Measurements from ENCODE around the gene GCFC2.
"Not testable (repeated sequence)": the region's sequence is repeated elsewhere in the genome, so short reads cannot be mapped to it uniquely, and the experiment has no call there.

The GCFC2 gene

GRCh38 chr2:75680402-75680801 lies 30.3 kb downstream of the GCFC2 start:
- no peak for DNase-seq (ENCODE audit: low read depth)

- no peak for DNase-seq (ENCODE audit: low read depth)
Observed at GRCh38 chr2:75679556-75679955, 31.2 kb downstream of the GCFC2 start.

GRCh38 chr2:75676464-75676863 lies 34.3 kb downstream of the GCFC2 start:
- DNase-seq (ENCODE audit: low read depth): no peak

- DNase-seq (ENCODE audit: low read depth): no peak
Observed at GRCh38 chr2:75675908-75676307, 34.8 kb downstream of the GCFC2 start.

- DNase-seq (ENCODE audit: low read depth): not testable (repeated sequence)
Observed at GRCh38 chr2:75675423-75675822, 35.3 kb downstream of the GCFC2 start.

- no peak for DNase-seq (ENCODE audit: low read depth)
Observed at GRCh38 chr2:75667884-75668283, 42.8 kb downstream of the GCFC2 start.

GRCh38 chr2:75666911-75667310 lies 43.8 kb downstream of the GCFC2 start:
- DNase-seq (ENCODE audit: low read depth): no peak

GRCh38 chr2:75657798-75658197 lies 52.9 kb downstream of the GCFC2 start:
- no peak for DNase-seq (ENCODE audit: low read depth)

- DNase-seq (ENCODE audit: low read depth): no peak
Observed at GRCh38 chr2:75656563-75656962, 54.2 kb downstream of the GCFC2 start.

GRCh38 chr2:75655861-75656260 lies 54.9 kb downstream of the GCFC2 start:
- DNase-seq (ENCODE audit: low read depth): peak; percentile 31

GRCh38 chr2:75654012-75654411 lies 56.7 kb downstream of the GCFC2 start:
- DNase-seq (ENCODE audit: low read depth): no peak

- no peak for DNase-seq (ENCODE audit: low read depth)
Observed at GRCh38 chr2:75647771-75648170, 62.9 kb downstream of the GCFC2 start.

- peak; percentile 95 for DNase-seq (ENCODE audit: low read depth)
Observed at GRCh38 chr2:75646583-75647425, 63.9 kb downstream of the GCFC2 start, which contains the start of gene MRPL19. MRPL19 (plus strand) TSS chr2:75646783; CDS start chr2:75646808, 25 bp downstream.

- DNase-seq (ENCODE audit: low read depth): no peak
Observed at GRCh38 chr2:75646090-75646582, 64.6 kb downstream of the GCFC2 start.

- no peak for DNase-seq (ENCODE audit: low read depth)
Observed at GRCh38 chr2:75645643-75646042, 65.1 kb downstream of the GCFC2 start.

GRCh38 chr2:75643980-75644379 lies 66.7 kb downstream of the GCFC2 start:
- no peak for DNase-seq (ENCODE audit: low read depth)

- DNase-seq (ENCODE audit: low read depth): peak; percentile 42
Observed at GRCh38 chr2:75641587-75641986, 69.1 kb downstream of the GCFC2 start.

- peak; percentile 81 for DNase-seq (ENCODE audit: low read depth)
Observed at GRCh38 chr2:75640621-75641121, 70.0 kb downstream of the GCFC2 start.

GRCh38 chr2:75637568-75637967 lies 73.1 kb downstream of the GCFC2 start:
- DNase-seq (ENCODE audit: low read depth): no peak

- DNase-seq (ENCODE audit: low read depth): no peak
Observed at GRCh38 chr2:75634945-75635344, 75.8 kb downstream of the GCFC2 start.

- no peak for DNase-seq (ENCODE audit: low read depth)
Observed at GRCh38 chr2:75633620-75634019, 77.1 kb downstream of the GCFC2 start.

GRCh38 chr2:75632813-75633212 lies 77.9 kb downstream of the GCFC2 start:
- DNase-seq (ENCODE audit: low read depth): no peak

GRCh38 chr2:75632091-75632701 lies 78.5 kb downstream of the GCFC2 start:
- peak; percentile 31 for DNase-seq (ENCODE audit: low read depth)
